Stimulated activated CD4-positive, alpha-beta T cell treated with anti-CD3 and anti-CD28 coated beads, Interleukin-4, amount 100 ng/mL, for 24 hours (primary cell): ENCODE measurements around the gene GNAI3.

Experiments used
- DNase-seq: peaks from one replicate; pipeline ENCODE4 v3.0.0-alpha.2; 2020

Gene GNAI3

GRCh38 chr1:109548321-109549267 lies at the start of gene GNAI3:
Gene GNAI3, plus strand, starts transcription at chr1:109548615. Its CDS starts 106 bp downstream, at chr1:109548721.
- DNase-seq = peak; percentile 97

- no peak for DNase-seq
Measured at GRCh38 chr1:109499081-109499480, 49.3 kb upstream of the GNAI3 start.

GRCh38 chr1:109499661-109500536 lies 48.5 kb upstream of the GNAI3 start:
- DNase-seq = peak; percentile 63

- no peak for DNase-seq
Measured at GRCh38 chr1:109500941-109501381, 47.5 kb upstream of the GNAI3 start.

- no peak for DNase-seq
Measured at GRCh38 chr1:109501644-109502363, 46.6 kb upstream of the GNAI3 start.

GRCh38 chr1:109502364-109502851 lies 46.0 kb upstream of the GNAI3 start:
- peak; percentile 43 for DNase-seq

- no peak for DNase-seq
Measured at GRCh38 chr1:109503935-109504334, 44.5 kb upstream of the GNAI3 start.

- DNase-seq = no peak
Measured at GRCh38 chr1:109504974-109505373, 43.4 kb upstream of the GNAI3 start.

GRCh38 chr1:109508001-109508872 lies 40.2 kb upstream of the GNAI3 start:
- DNase-seq = no peak

GRCh38 chr1:109508873-109509175 lies 39.6 kb upstream of the GNAI3 start:
- DNase-seq = no peak

GRCh38 chr1:109509176-109510134 lies 39.0 kb upstream of the GNAI3 start, which contains the start of gene AMIGO1:
Gene AMIGO1, minus strand, starts transcription at chr1:109509727. Its CDS starts 815 bp downstream, at chr1:109508912.
- peak; percentile 67 for DNase-seq

GRCh38 chr1:109513110-109513710 lies 35.2 kb upstream of the GNAI3 start:
- no peak for DNase-seq

GRCh38 chr1:109514846-109515245 lies 33.6 kb upstream of the GNAI3 start:
- DNase-seq = no peak

- no peak for DNase-seq
Measured at GRCh38 chr1:109516872-109517271, 31.5 kb upstream of the GNAI3 start.

- DNase-seq = no peak
Measured at GRCh38 chr1:109517337-109517736, 31.1 kb upstream of the GNAI3 start.

GRCh38 chr1:109521002-109521951 lies 27.1 kb upstream of the GNAI3 start:
- no peak for DNase-seq

- DNase-seq = no peak
Measured at GRCh38 chr1:109522026-109522425, 26.4 kb upstream of the GNAI3 start.

- no peak for DNase-seq
Measured at GRCh38 chr1:109523706-109524105, 24.7 kb upstream of the GNAI3 start.
